ENCODE results near the gene TSHB.
A peak's percentile ranks its signal among the peaks of the same experiment; 100 is the strongest.

TSHB gene

GRCh38 chr1:115067161-115067859, 37.7 kb downstream of the TSHB start:
- Histone ChIP-seq H3K36me3 (ENCODE audit: insufficient read depth, low read length) (no peaks in the 10 kb centered on the region), H3K4me1 (ENCODE audit: insufficient read depth, low read length, poor library complexity, severe bottlenecking) (peaks cover 66% of the 10 kb centered on the region), H3F3A (ENCODE audit: low read depth) (peaks cover 7% of the 10 kb centered on the region), H3K4me2 (ENCODE audit: low read depth, low read length, poor library complexity, severe bottlenecking) (no peak overlapping the region), H3K4me3 (ENCODE audit: low read length, poor library complexity, severe bottlenecking) (no peak overlapping the region), H3K79me2 (ENCODE audit: insufficient read depth, low read length) (no peaks in the 10 kb centered on the region), H3K9me3 (ENCODE audit: insufficient read depth, low read depth, low read length) (no peaks in the 10 kb centered on the region), H3K9me2 (replicated peaks; ENCODE audit: low read depth, low read length) (no peaks in the 10 kb centered on the region), H4K20me1 (ENCODE audit: insufficient read depth, low read length, poor library complexity, severe bottlenecking) (no peaks in the 10 kb centered on the region), H2AFZ (ENCODE audit: low read length) (no peak overlapping the region), H3K27me3 (ENCODE audit: insufficient read depth, low read length, poor library complexity, severe bottlenecking) (no peaks in the 10 kb centered on the region), H3K9ac (ENCODE audit: low read depth, low read length, poor library complexity, severe bottlenecking) (no peak overlapping the region)
- no peak for TF ChIP-seq EZH2phosphoT487 (IDR thresholded peaks at IDR 0.05; ENCODE audit: borderline replicate concordance)
- no peak for TF ChIP-seq CTCF (conservative IDR thresholded peaks at IDR 0.05; ENCODE audit: low read length)

GRCh38 chr1:115068826-115069585, 39.4 kb downstream of the TSHB start:
- TF ChIP-seq EZH2phosphoT487 (IDR thresholded peaks at IDR 0.05; ENCODE audit: borderline replicate concordance) (no peak), CTCF (conservative IDR thresholded peaks at IDR 0.05; ENCODE audit: low read length) (peak; percentile 50)

GRCh38 chr1:115069659-115070308, 40.2 kb downstream of the TSHB start:
- no peak overlapping the region for H2AFZ ChIP-seq (ENCODE audit: low read length)
- H3K9me2 ChIP-seq (replicated peaks; ENCODE audit: low read depth, low read length) = no peaks in the 10 kb centered on the region
- no peak overlapping the region for H3K4me3 ChIP-seq (ENCODE audit: low read length, poor library complexity, severe bottlenecking)

More at GRCh38 chr1:115068826-115069585, 39.4 kb downstream of the TSHB start:
- Histone ChIP-seq H3K9me2 (replicated peaks; ENCODE audit: low read depth, low read length) (no peaks in the 10 kb centered on the region), H3K4me2 (ENCODE audit: low read depth, low read length, poor library complexity, severe bottlenecking) (no peak overlapping the region), H3K4me1 (ENCODE audit: insufficient read depth, low read length, poor library complexity, severe bottlenecking) (peaks cover 63% of the 10 kb centered on the region), H3K36me3 (ENCODE audit: insufficient read depth, low read length) (no peaks in the 10 kb centered on the region), H3K4me3 (ENCODE audit: low read length, poor library complexity, severe bottlenecking) (no peak overlapping the region), H4K20me1 (ENCODE audit: insufficient read depth, low read length, poor library complexity, severe bottlenecking) (no peaks in the 10 kb centered on the region), H3K9me3 (ENCODE audit: insufficient read depth, low read depth, low read length) (no peaks in the 10 kb centered on the region), H3K27me3 (ENCODE audit: insufficient read depth, low read length, poor library complexity, severe bottlenecking) (no peaks in the 10 kb centered on the region), H2AFZ (ENCODE audit: low read length) (no peak overlapping the region), H3F3A (ENCODE audit: low read depth) (no peaks in the 10 kb centered on the region), H3K9ac (ENCODE audit: low read depth, low read length, poor library complexity, severe bottlenecking) (no peak overlapping the region), H3K79me2 (ENCODE audit: insufficient read depth, low read length) (no peaks in the 10 kb centered on the region)

More at GRCh38 chr1:115069659-115070308, 40.2 kb downstream of the TSHB start:
- Histone ChIP-seq H3K9me3 (ENCODE audit: insufficient read depth, low read depth, low read length) (no peaks in the 10 kb centered on the region), H4K20me1 (ENCODE audit: insufficient read depth, low read length, poor library complexity, severe bottlenecking) (no peaks in the 10 kb centered on the region), H3K79me2 (ENCODE audit: insufficient read depth, low read length) (no peaks in the 10 kb centered on the region), H3K4me2 (ENCODE audit: low read depth, low read length, poor library complexity, severe bottlenecking) (no peak overlapping the region), H3K27me3 (ENCODE audit: insufficient read depth, low read length, poor library complexity, severe bottlenecking) (no peaks in the 10 kb centered on the region), H3F3A (ENCODE audit: low read depth) (no peaks in the 10 kb centered on the region), H3K9ac (ENCODE audit: low read depth, low read length, poor library complexity, severe bottlenecking) (no peak overlapping the region), H3K4me1 (ENCODE audit: insufficient read depth, low read length, poor library complexity, severe bottlenecking) (peaks cover 55% of the 10 kb centered on the region), H3K36me3 (ENCODE audit: insufficient read depth, low read length) (no peaks in the 10 kb centered on the region)
- TF ChIP-seq EZH2phosphoT487 (IDR thresholded peaks at IDR 0.05; ENCODE audit: borderline replicate concordance) (no peak), CTCF (conservative IDR thresholded peaks at IDR 0.05; ENCODE audit: low read length) (no peak)

Measured in Loucy (cell line).